IPS-NIHi7 (cell line): ENCODE data around the gene FOXB2.
A peak's percentile ranks its signal among the peaks of the same experiment; 100 is the strongest.
"Not testable (repeated sequence)": the region's sequence is repeated elsewhere in the genome, so short reads cannot be mapped to it uniquely, and the experiment has no call there.

Experiments used
- DNase-seq: peaks from one replicate; pipeline ENCODE4 v3.0.0; 2012; ENCODE audit warnings: mixed read lengths; ENCODE audit errors: extremely low spot score

Gene FOXB2

DNA sequence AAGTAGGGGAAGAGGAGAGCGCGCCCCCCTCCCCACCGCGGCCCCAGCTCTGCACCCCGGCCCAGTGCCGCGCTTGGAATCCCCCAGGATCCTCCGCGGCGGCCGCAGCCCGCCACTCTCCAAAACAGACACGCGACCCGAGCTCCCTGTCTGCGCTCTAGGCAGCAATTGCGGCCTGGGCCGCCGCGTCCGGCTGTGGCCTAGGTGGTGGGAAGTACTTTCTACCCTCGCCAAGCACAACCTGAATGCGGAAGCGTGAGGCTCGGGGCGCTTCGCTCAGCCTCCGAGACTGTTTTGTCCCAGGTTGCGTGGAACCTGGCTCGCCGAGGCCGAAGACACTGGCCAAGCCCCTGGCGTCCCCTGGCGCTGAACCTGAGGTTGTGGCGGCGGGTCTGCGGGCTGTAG lies 3.3 kb upstream of the FOXB2 start:
- peak; percentile 58 for DNase-seq

DNA sequence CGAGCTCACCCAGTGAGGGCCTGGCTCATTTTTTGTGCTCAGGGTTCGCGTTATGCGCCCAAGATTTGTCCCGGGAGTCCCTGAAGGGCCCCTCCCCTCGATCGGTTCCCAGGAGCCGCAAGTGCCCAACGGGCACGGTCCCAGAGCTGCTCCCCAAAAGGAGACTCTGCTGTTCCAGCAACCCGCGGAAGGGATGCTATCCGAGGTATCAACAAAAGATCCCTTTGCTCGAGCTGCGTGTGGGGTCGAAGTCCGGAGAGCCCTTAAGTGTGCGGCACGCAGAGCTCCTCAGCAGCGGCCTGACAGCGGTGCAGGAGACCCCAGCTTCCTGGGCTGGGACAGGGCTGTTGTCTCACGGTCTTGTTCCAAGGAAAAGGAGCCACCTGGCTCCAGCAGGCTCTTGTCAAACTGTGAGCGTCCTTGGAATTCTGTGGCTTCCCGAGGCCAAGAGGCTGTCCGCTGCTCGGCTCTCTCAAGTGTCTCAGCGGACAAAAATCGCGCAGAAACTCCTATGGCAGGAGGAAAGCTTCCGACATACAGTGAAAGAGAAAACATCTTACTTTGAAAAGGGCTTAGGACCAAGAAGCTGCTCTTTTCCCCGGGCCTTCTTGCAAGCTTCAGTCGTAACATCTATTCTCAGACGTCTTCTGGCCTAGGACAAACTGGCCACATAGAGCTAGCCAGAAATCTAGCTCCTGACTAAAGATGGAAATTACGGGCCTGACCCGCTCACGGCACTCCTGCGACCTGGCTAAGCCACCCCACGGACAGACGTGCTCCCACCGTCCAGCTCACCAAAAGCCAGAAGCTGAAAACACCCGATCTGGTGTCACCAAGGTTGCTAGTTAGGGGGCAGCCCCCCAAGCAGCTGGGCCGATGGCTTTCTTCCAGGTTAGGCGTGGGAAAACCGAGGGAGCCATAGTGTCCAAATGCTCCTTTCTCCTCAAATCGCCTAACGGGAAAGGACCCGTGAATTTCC lies 2.6 kb upstream of the FOXB2 start:
- DNase-seq: no peak

DNA sequence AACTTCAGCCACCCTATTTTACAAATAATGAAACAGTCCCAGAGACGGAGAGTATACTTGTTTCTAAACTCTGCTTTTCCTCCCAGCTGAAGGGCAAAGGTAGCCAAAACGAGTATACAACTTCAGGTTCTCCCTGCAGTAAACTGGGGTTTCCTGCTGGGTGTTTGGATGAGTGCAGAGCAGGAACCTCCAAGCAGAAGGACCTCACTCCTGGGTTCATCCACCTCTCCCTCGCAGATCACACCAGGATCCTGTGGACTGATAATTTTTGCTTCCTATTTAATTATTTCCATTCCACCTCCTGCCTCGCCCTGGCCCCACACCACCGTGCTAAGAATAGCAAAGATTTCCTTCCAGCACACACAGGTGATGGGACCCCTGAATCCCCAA lies 2.0 kb upstream of the FOXB2 start:
- DNase-seq: no peak

DNA sequence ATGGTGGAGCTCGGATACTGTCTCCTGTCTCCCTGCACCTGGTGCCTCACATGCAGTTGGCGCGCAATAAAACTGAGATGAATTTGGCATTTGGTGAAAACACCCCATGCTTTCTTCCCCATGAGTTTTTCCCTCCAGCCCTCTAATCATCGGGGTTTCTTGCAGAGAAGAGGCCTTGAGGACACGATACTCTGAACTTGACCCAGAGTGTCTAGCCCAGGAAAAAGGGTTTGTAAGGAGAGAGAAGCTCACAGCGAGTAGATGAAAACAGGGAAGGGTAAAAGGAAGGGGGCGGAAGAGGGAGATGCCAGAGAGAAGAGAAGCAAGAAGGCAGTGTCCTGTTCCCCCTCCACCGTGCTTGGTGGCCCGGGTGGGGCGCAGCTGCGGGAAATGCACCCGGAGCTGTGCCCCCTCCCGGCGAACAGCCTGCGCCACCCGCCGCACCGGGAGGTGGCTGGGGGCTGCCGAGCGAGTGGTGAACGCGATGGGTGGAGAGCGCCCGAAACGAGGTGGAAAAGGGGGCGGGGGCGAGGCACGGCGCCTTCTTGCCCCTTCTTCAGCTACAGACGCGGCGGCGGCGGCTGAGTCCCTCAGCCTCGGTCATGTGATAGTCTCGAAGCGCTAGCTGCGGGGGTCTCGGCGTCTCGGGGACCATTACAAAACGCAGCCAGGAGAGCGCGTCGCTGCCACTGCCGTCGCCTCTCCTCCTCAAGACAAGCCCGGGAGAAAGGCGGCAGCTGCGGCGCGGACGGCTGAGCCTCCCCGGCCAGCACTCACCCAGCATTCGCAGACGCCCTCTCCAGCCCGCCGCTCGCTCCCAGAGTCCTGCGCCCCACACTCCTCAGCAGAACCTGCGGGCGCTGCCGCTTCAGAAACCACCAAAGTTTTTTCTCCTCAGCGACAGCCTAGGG lies 1.1 kb upstream of the FOXB2 start:
- DNase-seq: peak; percentile 62

DNA sequence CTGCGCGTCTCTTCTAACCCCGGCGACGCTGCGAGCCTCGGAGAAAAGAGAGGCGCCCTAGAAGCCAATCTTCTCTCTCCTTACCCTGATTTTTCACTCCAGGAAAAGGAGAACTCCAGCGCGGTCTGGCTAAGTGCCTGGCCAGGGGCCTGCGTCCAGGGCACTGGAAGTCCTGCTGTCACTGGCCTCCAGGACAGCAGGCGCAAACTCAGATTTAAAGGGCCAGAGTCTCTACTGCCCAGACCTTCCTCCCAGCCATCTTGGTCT lies 553 bp upstream of the FOXB2 start:
- no peak for DNase-seq

DNA sequence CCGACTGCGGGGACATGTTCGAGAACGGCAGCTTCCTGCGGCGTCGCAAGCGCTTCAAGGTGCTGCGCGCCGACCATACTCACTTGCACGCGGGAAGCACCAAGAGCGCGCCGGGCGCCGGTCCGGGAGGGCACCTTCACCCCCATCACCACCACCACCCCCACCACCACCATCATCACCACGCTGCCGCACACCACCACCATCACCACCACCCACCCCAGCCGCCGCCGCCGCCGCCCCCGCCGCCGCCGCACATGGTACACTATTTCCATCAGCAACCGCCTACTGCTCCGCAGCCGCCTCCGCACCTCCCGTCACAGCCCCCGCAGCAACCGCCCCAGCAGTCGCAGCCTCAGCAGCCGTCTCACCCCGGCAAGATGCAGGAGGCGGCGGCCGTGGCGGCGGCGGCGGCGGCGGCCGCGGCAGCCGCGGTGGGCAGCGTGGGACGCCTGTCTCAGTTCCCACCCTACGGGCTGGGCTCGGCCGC lies 514 bp downstream of the FOXB2 start:
- DNase-seq: no peak

DNA sequence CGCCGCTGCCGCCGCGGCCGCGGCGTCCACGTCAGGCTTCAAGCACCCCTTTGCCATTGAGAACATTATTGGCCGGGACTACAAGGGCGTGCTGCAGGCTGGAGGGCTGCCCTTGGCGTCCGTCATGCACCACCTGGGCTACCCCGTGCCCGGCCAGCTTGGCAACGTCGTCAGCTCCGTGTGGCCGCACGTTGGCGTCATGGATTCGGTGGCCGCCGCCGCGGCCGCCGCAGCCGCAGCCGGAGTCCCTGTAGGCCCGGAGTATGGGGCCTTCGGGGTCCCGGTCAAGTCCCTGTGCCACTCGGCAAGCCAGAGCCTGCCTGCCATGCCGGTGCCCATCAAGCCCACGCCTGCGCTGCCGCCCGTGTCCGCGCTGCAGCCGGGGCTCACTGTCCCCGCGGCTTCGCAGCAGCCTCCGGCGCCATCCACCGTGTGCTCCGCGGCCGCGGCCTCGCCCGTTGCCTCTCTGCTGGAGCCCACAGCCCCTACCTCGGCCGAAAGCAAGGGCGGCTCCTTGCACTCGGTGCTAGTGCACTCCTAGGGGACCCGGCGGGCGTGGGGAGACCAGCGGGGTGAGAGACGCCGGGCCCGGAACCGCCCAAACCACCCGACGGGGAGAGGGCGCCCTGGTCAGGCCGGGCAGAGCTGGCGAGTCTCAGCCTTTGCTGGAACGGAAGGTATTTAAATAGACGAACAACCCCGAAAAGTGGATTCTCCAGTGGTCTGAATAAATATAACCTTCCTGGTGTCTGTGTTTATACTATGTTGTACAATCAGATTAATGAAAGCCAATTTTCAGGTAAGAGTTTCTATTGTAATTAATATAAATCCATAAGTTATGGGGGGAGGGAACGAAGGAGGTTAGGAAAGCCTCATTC lies 1.2 kb downstream of the FOXB2 start:
- no peak for DNase-seq

DNA sequence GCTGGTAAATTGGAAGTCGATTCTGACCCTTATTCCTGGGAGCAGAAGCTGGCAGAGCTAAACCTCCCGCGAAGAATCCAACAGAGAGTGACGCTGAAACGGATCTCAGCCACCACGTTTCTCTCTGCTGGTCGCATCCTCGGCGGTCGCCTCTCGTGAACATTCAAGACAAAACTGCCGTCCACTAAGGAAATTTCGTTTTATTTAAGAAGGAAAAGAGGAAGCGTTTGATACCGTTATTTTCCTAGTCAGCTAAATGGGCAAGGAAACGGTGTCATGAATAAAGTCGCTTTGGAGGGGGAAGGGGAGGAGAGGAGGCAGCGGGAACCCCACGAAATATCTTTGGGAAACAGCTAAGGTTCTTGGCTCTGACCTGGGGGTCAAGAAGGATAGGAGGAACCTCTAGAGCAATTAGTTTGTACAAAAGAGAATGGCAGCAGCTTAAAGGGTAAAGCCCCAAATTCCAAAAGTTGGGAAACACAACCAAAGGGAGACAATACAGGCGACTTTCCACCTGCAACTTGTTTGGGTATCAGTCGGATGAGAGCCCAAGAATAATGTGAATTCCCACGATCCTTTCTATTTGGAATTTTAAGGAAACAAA lies 1.9 kb downstream of the FOXB2 start:
- DNase-seq: no peak

DNA sequence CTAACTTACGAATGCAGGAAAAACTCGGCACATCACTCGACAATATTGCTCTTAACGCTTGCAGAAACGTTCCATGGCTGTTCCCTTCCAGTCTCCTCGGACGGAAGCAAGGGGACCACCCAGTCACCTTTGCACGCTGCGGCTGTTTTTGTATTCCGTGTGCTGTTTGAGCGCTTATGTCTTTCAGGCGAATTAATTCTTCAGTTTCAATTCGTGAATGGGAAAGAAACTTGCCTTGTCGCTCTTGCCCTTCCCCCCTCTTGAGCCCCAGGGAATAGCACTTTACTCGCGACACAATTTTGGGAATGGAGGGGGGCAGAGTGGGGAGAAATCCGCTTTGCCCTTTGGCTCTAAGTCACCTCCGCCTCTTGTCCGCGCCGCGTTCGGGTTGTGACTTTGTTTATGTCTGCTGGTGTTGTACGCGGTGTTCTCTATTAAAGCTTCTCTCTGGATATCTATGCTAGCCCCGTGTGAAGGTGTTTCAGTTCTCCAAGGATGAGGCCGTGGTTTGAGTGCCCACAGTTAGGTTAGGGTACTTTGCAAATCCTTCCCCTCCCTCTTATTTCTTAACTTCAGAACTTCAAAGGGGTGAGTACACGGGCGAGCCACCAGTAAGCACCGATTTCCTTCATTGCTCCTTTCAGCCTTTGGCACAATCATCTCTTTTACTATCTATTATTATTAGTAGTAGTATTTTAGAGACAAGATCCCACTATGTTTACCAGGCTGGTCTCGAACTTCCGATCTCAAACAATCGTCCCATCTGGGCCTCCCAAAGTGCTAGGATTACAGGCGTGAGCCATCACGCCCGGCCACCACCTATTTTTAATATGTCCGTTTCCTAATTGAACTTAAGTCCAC lies 2.7 kb downstream of the FOXB2 start:
- no peak for DNase-seq

DNA sequence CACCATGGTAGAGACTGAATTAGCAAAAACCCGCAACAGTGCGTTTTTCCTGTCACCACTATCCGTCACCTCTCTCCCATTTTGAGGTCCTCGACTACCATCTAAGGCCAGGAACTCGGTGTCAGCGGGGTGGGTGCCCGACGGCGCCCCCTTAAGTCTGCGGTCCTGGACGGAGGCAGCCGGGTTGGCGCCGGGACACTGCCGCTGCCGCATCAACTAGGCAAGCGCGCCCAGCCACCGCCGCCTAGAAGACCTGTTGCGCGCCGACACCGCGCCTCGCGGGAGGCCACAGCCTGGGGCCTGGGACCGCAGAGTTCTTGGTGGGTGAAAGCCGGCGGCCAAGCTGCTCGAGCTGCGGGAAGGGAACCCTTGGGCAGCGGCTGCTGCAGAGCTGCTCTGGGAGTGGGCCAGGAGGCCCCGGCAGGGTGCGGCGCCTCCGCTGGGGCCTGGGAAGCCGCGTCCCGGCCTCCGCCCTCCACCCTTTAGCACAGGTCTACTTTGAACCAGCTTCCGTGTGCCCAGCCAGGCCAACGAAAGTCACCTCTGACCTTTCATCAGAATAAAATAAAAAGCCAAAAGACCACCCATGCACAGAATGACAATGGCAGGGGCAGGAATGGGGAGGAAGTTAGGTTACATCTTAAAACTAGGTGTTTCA lies 3.5 kb downstream of the FOXB2 start:
- peak; percentile 60 for DNase-seq

DNA sequence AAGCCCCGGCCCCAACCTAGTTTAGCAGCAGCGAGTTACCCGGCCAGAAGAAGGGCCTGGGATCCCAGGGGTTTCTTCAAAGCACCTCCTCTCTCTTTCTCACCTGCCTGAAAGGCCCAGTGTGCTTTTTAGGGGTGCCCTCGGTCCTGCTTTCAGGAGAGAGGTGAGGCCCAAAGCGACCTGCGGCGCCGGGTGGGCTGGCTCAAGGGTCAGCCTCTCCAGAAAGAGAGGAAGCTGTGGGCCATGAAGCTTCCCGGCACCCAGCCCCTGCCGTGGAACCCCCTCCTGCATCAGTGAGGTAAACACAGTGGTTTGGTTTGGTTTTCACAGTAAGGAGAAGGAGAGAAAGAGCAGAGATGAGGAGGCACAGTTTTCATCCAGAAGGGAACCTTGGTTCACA lies 4.3 kb downstream of the FOXB2 start:
- no peak for DNase-seq

DNA sequence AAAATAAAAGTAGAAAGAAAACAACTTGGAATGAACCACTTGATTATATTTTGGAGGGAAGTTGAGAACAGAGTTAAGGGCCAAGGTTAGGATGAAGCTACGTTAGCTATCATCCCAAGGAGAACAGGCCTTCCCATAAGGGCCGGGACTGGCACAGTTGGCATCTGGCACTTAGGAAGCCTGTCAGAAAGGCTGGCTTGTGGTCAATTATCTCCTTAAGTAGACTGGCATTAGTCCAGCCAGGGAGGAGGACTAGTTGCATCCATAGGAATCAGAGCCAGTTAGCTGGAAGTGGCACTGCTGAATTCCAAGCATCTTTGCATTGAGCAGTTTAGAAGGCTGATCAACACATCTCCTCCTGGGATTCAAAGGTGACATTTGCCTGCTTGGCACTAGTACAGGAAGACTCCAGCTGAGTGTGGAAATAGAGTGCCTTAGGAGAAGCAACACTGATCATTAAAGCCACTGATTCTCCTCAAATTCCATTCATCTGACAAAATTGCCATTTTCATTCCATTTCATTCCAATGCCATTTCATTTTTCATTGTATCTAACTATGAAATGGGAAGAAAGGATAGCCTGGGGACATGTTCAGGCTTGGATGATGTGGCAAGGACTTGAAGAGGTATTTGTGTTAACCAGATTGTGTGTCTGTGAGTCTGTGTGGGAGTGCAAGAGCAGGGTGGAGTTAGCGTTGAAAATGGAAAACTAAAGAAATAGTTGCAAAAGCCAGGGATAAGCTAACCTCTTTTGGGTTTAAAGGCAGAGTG lies 5.5 kb downstream of the FOXB2 start:
- DNase-seq: no peak

DNA sequence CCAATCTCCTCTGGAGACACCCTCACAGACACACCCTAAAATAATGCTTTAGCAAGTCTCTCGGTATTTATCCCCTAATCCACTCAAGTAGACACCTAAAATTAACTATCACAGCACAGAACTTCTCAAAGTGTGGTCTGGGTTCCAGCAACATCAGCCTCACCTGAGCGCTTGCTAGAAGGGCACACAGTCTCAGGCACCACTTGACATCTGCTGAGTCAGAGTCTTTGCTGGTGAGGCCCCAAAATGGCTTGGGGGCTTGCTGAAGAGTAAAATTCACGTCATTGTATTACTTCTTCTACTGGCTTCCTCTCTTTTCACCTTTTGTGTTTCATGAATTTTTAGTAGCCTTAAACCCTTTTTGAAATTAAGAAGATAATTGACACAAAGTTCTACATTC lies 9.0 kb downstream of the FOXB2 start:
- DNase-seq: no peak

DNA sequence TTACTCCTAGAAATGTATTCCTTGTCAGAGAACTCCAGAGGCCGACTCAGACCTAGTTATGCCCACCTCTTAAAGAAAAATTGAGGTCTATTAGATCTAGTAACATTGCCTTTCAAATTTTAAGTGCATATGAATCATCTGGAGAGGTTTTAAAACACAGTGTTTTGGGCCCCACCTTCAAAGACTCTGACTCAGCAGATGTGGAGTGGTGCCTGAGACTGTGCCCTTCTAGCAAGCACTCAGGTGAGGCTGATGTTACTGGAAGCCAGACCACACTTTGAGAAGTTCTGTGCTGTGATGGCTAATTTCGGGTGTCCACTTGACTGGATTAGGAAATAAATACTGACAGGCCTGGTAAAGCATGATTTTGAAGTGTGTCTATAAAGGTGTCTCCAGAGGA lies 10.6 kb downstream of the FOXB2 start:
- DNase-seq: no peak

DNA sequence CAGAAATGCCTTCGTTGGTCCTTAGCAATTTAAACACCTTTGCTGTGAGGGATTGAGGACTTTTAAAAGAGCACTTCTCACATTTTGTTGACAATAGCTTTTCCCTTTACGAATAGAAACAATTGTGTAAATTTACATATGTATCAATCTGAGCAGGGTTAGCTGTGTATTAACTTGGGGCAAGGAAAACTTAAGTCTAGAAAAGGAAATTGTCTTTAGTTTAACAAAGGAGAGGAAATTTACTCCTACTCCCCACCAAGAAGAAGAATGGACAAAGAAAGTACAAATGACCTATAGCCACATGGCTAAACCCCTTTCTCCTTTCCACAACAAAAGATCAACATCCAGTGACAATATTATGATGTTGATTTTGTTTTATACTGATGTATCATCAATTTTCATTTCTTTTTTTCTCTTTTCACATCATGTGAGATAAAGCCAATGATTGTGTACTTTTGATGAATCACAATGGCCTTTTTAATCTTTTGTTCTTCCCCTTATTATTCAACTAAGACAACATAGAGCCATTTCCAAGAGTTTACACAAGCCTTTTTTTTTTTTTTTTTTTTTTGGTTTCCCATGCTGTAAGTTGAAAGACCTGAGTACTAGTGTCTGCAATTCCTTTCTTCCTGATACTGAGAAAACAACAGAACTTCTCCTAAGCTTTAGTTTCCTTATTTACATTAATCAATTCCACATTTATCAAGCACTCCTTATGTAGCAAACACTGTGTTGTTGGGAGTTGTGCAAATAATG lies 19.0 kb downstream of the FOXB2 start:
- peak; percentile 20 for DNase-seq

DNA sequence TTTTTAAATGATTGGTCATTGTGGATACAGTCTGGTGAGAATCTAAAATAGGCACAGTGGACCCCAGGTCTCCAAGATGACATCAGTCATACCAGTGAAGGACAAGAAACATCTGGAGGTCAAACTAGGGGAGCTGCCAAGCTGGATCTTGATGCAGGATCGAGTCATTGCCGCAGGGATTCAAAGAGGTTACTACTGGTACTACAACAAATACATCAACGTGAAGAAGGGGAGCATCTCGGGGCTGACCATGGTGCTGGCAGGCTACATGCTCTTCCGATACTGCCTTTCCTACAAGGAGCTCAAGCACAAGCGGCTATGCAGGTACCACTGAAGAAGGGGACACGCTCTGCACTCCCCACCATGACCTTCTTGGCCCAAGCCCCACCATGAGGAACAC lies 20.9 kb downstream of the FOXB2 start:
- DNase-seq: no peak

DNA sequence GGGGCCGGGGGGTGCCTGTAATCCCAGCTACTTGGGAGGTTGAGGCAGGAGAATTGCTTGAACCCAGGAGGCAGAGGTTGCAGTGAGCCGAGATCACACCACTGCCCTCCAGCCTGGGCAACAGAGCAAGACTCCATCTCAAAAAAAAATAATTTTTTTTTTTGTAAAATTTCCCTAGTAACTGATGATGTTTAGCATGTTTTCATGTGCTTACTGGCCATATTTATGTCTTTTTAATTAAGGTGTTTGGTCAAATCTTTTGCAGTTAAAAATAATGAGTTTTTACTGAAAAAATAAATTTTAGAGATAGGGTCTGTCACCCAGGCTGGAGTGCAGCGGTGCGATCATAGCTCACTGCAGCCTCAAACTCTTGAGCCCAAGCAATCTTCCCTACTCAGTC lies 24.3 kb downstream of the FOXB2 start:
- not testable (repeated sequence) for DNase-seq

DNA sequence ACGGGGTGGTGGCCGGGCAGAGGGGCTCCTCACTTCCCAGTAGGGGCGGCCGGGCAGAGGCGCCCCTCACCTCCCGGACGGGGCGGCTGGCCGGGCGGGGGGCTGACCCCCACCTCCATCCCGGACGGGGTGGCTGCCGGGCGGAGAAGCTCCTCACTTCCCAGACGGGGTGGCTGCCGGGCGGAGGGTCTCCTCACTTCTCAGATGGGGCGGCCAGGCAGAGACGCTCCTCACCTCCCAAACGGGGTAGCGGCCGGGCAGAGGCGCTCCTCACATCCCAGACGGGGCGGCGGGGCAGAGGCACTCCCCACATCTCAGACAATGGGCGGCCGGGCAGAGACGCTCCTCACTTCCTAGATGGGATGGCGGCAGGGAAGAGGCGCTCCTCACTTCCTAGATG lies 41.2 kb downstream of the FOXB2 start:
- DNase-seq: not testable (repeated sequence)
